ENCODE results near the gene SELENOO.

- TF ChIP-seq CTCF (conservative IDR thresholded peaks at IDR 0.05; ENCODE audit: low read length) (no peak), EZH2phosphoT487 (IDR thresholded peaks at IDR 0.05; ENCODE audit: borderline replicate concordance, low read depth, low read length) (no peak)
These were observed 50.0 kb downstream of the SELENOO start, which contains the start of gene HDAC10 for GRCh38 chr22:50250555-50251476.

Data from OCI-LY7 (cell line).